Liver (tissue), 3 donors: ENCODE measurements around the gene ADGRF3.

ENCODE experiments used
- ATF3 ChIP-seq: IDR thresholded peaks from 2 replicates; pipeline ENCODE4 v1.6.1; 2016; ENCODE audit warnings: antibody characterized with exemption
- CTCF ChIP-seq: fragments of 150-350 bp; IDR thresholded peaks from 2 replicates; pipeline ENCODE4 v1.5.1; 2017; ENCODE audit warnings: improper control_type of control experiment, low read depth, low read length; ENCODE audit not compliant: missing input control
- EGR1 ChIP-seq, 2 donors: IDR thresholded peaks; 2 replicates each; pipeline ENCODE4 v1.6.1; 2016 to 2018; ENCODE audit warnings: antibody characterized with exemption in 2 of 2, low read depth in 2 of 2
- FOXA1 ChIP-seq: IDR thresholded peaks from 2 replicates; pipeline ENCODE4 v1.6.1; 2016; ENCODE audit warnings: antibody characterized with exemption
- GABPA ChIP-seq, 2 donors: IDR thresholded peaks in 1 of 2; conservative IDR thresholded peaks in 1 of 2; 2 replicates each; pipeline ENCODE4 v1.6.1; 2016; ENCODE audit warnings: antibody characterized with exemption in 2 of 2, mild to moderate bottlenecking in 1 of 2, moderate library complexity in 1 of 2
- JUND ChIP-seq, 2 donors: IDR thresholded peaks; 2 replicates each; pipeline ENCODE4 v1.6.1; 2016; ENCODE audit warnings: antibody characterized with exemption in 2 of 2
- MAX ChIP-seq: IDR thresholded peaks from 2 replicates; pipeline ENCODE4 v1.6.1; 2016; ENCODE audit warnings: antibody characterized with exemption
- RAD21 ChIP-seq, 2 donors: IDR thresholded peaks; 2 replicates each; pipeline ENCODE4 v1.6.1; 2016; ENCODE audit warnings: antibody characterized with exemption in 2 of 2, mild to moderate bottlenecking in 2 of 2
- RXRA ChIP-seq, 2 donors: IDR thresholded peaks; 2 replicates each; pipeline ENCODE4 v1.6.1; 2017 to 2018; ENCODE audit warnings: antibody characterized with exemption in 2 of 2, mild to moderate bottlenecking in 1 of 2
- TAF1 ChIP-seq: conservative IDR thresholded peaks from 2 replicates; pipeline ENCODE4 v1.6.1; 2016; ENCODE audit warnings: antibody characterized with exemption, mild to moderate bottlenecking
- YY1 ChIP-seq: IDR thresholded peaks from 2 replicates; pipeline ENCODE4 v1.6.1; 2016; ENCODE audit warnings: antibody characterized with exemption, mild to moderate bottlenecking
- TF ChIP-seq, protein P1 (sequence below): IDR thresholded peaks from 2 replicates; pipeline ENCODE4 v1.6.1; 2016; ENCODE audit warnings: antibody characterized with exemption
- TF ChIP-seq, protein P2 (sequence below): IDR thresholded peaks from 2 replicates; pipeline ENCODE4 v1.6.1; 2016; ENCODE audit warnings: antibody characterized with exemption, mild to moderate bottlenecking
- donor health status: healthy.
- donor health status: healthy.

DNA sequence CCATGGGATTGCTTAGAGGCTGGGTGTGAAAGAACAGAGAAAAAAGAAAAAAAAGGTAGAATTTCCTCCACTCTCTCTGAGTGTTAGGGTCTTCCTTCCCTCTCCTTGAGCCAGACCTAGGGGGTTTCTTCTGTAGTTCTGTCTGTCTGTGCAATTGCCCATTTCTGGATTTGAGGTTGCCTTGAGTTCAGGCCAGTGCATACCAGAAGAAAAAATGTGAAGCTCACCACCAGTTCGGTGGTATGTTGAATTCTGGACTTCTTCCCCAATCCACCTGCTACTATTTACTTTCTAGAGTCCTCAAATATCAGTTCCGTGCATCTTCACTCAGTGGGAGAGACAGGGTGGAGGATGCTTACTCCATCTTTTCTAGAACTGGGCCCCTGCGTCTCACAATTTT, 16.0 kb downstream of the ADGRF3 start:
- TF ChIP-seq CTCF (no peak), ATF3 (no peak), RAD21 (IDR thresholded peaks at IDR 0.05) (no peak), EGR1 (IDR thresholded peaks at IDR 0.05; ENCODE audit: low read depth in 2 of 2) (no peak), RXRA (IDR thresholded peaks at IDR 0.05) (no peak), YY1 (no peak), GABPA (IDR thresholded peaks at IDR 0.05 in 1 of 2, conservative IDR thresholded peaks at IDR 0.05 in 1 of 2) (no peak), FOXA1 (no peak), TAF1 (no peak), MAX (no peak), JUND (IDR thresholded peaks at IDR 0.05) (no peak)
- TF ChIP-seq, protein P1, sequence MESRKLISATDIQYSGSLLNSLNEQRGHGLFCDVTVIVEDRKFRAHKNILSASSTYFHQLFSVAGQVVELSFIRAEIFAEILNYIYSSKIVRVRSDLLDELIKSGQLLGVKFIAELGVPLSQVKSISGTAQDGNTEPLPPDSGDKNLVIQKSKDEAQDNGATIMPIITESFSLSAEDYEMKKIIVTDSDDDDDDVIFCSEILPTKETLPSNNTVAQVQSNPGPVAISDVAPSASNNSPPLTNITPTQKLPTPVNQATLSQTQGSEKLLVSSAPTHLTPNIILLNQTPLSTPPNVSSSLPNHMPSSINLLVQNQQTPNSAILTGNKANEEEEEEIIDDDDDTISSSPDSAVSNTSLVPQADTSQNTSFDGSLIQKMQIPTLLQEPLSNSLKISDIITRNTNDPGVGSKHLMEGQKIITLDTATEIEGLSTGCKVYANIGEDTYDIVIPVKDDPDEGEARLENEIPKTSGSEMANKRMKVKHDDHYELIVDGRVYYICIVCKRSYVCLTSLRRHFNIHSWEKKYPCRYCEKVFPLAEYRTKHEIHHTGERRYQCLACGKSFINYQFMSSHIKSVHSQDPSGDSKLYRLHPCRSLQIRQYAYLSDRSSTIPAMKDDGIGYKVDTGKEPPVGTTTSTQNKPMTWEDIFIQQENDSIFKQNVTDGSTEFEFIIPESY: no peak
- TF ChIP-seq, protein P2, sequence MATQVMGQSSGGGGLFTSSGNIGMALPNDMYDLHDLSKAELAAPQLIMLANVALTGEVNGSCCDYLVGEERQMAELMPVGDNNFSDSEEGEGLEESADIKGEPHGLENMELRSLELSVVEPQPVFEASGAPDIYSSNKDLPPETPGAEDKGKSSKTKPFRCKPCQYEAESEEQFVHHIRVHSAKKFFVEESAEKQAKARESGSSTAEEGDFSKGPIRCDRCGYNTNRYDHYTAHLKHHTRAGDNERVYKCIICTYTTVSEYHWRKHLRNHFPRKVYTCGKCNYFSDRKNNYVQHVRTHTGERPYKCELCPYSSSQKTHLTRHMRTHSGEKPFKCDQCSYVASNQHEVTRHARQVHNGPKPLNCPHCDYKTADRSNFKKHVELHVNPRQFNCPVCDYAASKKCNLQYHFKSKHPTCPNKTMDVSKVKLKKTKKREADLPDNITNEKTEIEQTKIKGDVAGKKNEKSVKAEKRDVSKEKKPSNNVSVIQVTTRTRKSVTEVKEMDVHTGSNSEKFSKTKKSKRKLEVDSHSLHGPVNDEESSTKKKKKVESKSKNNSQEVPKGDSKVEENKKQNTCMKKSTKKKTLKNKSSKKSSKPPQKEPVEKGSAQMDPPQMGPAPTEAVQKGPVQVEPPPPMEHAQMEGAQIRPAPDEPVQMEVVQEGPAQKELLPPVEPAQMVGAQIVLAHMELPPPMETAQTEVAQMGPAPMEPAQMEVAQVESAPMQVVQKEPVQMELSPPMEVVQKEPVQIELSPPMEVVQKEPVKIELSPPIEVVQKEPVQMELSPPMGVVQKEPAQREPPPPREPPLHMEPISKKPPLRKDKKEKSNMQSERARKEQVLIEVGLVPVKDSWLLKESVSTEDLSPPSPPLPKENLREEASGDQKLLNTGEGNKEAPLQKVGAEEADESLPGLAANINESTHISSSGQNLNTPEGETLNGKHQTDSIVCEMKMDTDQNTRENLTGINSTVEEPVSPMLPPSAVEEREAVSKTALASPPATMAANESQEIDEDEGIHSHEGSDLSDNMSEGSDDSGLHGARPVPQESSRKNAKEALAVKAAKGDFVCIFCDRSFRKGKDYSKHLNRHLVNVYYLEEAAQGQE: no peak
